DMS79 (cell line): ENCODE results near the gene RPL6.
"Not testable (repeated sequence)": the region's sequence is repeated elsewhere in the genome, so short reads cannot be mapped to it uniquely, and the experiment has no call there.

Experiments used
- DNase-seq: peaks from one replicate; lab custom pipeline; 2025; lab: John Stamatoyannopoulos, UW

RPL6 gene

DNA sequence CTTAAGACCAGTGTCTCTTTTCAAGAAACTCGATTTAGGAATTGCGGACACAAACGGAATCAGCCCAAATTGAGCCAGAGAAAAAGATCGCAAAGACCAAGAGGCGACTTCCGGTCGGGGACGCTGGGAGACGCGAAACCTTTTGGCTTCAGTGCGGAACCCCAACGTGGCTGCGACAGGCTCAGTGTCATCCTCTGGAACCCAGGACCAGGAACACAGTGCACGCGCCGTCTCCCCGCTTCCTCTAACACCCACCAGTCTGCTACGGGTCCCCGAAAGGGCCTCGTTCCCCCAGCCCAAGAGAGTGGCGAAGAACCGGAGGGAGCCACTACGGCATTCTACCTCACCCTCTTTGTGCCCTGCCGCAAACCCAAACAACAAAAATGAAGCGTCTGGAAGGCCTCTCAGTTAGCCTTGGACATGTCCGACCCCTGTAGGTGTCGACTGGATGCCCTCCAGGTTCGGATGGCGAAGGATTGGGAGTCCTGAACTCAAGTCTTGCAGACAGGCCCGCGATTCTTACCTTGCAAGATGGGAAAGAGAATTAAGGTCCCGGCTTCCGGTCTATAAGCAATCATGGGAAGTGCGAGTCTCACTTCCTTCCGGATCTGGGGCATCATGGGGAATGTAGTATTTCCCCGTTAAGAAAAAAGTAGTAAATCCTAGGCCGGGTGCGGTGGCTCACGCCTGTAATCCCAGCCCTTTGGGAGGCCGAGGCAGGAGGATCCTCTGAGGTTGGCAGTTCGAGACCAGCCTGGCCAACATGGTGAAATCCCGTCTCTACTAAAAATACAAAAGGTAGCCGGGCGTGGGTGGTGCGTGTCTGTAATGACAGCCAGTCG lies at the start of gene RPL6:
RPL6 (minus strand) TSS at position 542 of the 842 bp plus-strand sequence. CDS start 949 bp downstream, outside the sequence.
- peak; percentile 91 for DNase-seq

DNA sequence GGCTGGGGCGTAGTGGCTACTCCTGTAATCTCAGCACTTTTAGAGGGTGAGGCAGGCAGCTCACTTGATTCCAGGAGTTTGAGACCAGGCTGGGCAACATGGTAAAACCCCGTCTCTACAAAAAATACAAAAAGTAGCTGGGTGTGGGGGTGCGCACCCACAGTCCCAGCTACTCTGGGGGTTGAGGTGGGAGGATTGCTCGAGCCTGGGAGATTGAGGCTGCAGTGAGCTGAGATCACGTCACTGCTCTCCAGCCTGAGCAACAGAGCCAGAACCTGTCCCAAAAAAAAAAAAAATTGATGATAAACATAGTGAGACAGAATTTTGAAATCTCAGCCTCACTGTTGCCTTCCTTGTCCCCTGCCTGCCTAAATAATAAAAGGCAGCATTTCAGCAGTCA lies 49.3 kb upstream of the RPL6 start:
- no peak for DNase-seq

DNA sequence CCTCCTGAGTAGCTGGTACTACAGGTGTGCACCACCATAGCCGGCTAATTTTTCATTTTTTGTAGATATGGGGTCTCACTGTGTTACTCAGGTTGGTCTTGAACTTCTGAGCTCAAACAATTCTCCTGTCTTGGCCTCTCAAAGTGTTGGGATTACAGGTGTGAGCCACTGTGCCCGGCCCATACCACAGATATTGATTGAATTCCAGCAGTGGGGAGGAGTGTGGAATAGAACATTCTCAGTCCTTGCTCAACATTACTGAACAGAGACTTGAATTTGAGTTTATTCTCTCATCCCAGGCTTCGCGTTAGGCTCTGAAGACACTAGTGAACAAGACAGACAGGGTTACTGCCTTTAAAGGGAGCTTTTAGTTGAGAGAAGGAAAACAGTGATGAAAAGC lies 48.9 kb upstream of the RPL6 start:
- DNase-seq, result no peak

DNA sequence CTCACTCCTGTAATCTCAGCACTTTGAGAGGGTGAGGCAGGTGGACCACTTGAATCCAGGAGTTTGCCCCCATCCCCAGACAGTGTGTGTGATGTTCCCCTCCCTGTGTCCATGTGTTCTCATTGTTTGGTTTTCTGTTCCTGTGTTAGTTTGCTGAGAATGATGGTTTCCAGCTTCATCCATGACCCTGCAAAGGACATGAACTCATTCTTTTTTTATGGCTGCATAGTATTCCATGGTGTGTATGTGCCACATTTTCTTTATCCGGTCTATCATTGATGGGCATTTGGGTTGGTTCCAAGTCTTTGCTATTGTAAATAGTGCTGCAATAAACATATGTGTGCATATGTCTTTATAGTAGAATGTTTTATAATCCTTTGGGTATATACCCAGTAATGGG lies 47.7 kb upstream of the RPL6 start:
- not testable (repeated sequence) for DNase-seq

DNA sequence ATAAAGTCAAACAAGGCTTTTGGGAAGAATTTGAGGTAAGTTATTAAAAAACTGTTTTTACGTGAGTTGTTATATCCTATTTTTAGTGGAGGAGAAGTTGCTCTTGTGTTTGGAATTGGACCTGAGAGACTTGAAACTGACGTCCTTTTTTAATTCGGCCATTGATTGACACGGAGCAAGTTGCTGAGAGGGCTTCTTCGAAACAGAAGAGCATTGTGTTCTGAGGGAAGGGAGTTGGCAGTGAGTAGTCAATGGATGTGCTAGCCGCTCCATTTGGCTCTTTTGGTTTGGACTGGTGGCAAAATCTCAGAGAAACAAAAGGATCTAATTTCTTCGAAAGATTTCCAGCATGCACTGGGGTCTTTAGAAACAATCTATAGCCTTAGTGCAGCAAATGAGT lies 46.6 kb upstream of the RPL6 start:
- no peak for DNase-seq

DNA sequence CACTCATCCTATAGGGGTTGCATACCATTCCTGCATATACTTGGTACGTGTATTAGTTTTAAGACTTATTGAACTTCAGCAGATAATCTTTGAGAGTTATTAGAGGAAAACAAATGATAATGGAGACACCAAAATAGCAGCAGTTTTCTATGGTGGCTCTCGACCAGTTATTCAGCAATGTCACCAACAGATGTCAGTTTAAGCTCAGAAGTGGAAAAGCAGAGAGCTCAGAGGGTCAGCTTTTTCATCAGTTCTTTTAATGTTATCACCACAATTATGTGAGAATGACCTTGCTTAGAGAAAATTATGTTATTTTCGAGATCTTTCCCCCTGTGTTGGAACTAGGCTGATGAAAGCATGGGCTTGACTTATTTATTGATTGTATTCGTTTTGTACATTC lies 41.3 kb upstream of the RPL6 start:
- no peak for DNase-seq

DNA sequence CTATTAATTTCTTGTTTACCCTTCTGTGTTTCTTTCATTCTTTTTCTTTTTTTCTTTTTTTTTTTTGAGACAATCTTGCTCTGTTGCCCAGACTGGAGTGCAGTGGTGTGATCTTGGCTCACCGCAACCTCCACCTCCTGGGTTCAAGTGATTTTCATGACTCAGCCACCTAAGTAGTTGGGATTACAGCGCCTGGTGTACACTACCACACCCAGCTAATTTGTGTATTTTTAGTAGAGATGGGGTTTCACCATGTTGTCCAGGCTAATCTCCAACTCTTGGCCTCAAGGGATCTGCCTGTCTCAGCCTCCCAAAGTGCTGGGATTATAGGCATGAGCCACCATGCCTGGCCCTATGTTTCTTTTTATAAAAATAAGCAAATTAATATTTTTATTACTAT lies 38.8 kb upstream of the RPL6 start:
- DNase-seq, result not testable (repeated sequence)

DNA sequence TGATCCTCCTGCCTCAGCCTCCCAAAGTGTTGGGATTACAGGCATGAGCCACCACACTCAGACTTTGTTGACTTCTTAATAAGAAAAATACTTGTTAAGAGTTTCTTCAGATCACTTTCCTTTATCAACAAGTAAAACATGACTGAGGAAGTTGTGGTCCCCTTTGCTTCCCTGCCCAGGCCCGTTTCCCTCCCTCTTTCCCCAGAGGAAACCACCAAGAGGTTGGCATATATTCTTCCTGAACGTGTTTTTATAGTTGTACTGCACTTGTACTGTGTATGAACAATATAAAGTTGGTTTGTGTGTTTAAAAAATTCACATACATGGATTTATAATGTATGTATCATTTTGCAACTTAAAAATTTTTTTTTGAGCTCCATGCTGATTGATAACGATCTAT lies 37.7 kb upstream of the RPL6 start:
- DNase-seq, result no peak

DNA sequence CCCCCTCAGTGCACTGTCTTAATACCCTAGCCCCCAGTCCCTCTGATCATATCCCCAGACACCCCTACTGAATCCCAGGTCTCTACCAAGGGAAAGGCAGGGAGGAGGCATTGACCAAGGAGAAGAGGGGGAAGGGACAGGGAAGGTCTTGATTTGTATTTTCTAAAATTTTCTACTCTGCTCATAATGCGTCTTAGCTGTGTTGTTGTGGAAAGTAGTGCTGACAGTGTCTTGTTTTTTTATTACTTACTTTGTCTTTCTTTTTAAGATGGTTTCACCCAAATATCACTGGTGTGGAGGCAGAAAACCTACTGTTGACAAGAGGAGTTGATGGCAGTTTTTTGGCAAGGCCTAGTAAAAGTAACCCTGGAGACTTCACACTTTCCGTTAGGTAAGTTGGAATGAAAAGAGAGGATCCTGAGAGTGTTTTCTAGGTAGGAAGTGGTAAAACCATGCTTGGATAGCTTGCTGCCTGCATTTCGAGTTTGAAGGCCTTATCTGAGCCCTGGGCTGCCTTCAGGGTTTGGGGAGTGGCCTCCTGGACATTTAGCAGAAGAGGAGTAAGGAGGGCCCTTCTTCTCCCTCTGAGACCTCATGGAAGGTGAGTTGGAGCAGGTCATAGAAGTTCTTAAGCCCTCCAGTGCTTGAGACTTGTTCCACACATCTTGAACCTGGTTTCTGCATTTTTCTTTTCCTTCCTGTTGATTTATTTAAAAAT lies 36.8 kb upstream of the RPL6 start:
- DNase-seq, result no peak

DNA sequence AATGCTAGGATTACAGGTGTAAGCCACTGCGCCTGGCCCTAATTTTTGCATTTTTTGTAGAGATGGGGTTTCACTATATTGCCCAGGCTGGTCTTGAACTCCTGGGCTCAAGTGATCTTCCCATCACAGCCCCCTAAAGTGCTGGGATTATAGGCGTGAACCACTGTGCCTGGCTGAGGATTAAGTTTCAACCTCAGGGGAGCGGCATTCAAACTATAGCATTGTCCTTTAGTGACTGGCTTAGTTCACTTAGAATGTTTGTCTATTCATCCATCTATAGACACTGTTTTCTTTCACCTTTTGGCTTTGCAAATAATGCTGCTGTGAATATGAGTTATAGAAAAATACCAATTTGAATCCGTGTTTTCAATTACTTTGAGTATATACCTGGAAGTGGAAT lies 34.5 kb upstream of the RPL6 start:
- DNase-seq, result no peak

DNA sequence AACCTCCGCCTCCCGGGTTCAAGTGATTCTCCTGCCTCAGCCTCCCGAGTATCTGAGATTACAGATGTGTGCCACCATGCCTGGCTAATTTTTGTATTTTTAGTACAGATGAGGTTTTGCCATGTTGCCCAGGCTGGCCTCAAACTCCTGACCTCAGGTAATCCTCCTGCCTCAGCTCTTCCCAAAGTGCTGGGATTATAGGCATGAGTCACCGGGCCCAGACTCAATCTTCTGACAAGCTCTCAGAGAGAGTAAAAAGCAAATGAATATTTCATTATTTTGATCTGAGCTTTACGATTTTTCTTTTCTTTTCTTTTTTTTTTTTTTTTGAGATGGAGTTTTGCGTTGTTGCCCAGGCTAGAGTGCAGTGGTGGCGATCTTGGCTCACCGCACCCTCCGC lies 31.2 kb upstream of the RPL6 start:
- DNase-seq, result not testable (repeated sequence)

DNA sequence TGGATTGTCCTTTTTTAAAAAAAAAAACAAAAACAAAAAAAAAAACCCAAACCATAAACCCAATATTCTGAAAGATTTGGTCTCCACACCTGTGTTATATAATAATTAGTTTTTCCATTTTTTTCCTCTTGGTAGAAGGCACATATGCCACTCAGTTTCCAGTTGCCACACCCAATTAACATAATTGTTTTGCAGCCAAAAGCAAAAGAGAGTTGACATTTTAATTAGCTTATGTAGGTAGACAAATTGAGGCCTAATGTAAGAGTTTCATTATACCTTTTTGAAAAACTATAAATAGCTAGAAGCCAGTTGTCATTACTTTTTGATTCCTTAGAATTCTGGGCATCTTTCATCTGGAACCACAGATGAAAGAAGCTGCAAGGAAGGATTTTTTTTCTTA lies 30.4 kb upstream of the RPL6 start:
- DNase-seq, result no peak

DNA sequence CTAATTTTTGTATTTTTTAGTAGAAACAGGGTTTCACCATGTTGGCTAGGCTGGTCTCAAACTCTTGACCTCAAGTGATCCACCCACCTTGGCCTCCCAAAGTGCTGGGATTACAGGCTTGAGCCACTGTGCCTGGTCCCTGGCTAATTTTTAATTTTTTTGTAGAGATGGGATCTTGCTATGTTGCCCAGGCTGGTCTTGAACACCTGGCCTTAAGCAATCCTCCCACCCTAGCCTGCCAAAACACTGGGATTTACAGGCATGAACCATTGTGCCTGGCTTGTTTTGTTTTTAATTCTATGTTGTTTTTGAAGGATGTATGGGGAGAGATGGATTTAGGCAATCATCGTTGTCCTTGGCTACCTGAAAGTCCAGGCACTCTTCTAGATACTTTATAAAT lies 29.2 kb upstream of the RPL6 start:
- not testable (repeated sequence) for DNase-seq

DNA sequence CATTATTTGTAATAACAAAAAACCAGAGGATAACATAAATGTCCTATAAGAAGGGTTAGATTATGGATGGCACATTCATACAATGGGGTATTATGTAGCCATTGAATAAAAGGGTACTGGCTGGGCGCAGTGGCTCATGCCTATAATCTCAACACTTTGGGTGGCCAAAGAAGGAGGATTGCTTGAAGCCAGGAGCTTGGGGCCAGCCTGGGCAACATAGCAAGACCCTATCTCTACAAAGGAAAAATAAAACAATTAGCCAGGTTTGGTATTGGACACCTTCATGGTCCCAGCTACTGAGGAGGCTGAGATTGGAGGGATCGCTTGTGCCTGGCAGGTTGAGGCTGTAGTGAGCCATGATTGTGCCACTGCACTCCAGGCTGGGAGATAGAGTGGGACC lies 24.1 kb upstream of the RPL6 start:
- no peak for DNase-seq

DNA sequence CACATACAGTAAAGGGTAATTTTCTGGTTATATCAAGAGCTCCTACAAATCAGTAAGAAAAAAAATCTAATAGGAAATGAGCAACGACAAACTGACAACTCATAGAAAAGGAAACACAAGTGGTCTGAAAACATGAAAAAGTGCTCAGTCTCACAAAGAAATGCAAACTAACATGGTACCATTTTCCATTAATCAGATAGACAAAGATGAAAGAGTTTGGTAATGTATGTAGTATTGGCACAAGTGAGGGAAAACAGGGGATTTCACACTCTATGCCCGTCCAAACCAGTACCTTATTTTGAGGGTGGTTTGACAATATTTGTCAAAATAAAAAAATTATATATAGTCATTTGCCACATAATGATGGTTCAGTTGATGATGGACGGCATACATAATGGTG lies 22.6 kb upstream of the RPL6 start:
- DNase-seq, result no peak

DNA sequence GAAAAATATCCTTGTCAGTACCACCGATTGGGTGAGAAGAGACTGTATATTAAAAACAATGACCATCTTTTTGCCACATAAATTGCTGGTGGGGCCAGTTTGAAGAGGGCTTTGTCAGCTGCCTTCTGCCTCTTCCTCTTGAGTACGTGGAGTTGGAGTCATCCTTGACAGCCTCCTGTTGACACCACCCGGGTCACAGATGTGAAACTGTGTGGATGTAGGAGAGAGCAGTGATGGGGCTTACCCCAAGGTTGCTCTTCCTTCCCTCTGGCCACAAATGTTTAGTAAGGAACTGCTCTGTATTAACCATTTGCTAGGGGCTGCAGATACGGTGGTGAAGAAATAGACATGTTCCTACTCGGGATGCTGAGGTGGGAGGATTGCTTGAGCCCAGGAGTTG lies 21.5 kb upstream of the RPL6 start:
- no peak for DNase-seq

DNA sequence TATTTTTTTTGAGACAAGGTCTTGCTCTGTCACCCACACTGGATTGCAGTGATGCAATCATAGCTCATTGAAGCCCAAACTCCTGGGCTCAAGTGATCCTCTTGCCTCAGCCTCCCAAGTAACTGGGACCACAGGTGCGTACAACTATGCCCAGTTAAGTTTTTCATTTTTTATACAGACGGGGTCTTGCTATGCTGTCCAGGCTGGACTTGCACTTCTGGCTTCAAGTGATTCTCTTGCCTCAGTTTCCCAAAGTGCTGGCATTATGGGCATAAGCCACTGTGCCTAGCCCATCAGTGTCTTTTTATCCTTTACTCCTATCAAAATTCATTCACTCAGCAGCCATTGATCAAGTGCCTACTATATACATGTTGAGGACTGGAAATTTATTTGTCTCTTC lies 18.4 kb upstream of the RPL6 start:
- DNase-seq, result no peak

DNA sequence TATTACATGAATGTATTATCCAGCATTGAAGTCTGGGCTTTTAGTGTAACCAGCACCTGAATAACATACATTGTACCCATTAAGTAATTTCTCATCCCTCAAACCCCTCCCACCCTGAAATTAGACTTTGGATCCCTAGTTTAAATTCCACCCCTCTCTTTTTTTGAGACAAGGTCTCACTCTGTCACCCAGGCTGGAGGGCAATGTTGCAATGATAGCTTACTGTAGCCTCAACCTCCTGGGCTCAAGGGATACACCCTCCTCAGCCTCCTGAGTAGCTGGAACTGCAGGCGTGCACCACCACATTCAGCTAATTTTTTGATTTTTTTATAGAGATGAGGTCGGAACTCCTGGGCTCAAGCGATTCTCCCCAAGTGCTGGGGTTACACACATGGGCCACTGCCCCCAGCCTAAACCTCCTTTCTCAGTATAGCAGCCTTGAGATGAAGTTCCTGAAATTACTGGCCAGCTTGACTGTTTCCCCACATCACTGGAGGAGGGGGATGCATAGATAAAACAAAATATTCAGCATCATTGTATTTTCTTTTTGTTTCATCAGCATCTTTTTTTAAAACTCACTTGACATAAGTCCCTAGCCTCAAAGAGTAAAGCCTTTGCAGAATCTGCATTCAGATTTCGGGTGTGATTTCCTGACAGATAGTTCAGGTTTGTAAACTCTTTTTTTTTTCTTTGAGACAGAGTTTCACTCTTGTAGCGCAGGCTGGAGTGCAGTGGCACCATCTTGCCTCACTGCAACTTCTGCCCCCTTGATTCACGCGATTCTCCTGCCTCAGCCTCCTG lies 16.4 kb upstream of the RPL6 start:
- no peak for DNase-seq

DNA sequence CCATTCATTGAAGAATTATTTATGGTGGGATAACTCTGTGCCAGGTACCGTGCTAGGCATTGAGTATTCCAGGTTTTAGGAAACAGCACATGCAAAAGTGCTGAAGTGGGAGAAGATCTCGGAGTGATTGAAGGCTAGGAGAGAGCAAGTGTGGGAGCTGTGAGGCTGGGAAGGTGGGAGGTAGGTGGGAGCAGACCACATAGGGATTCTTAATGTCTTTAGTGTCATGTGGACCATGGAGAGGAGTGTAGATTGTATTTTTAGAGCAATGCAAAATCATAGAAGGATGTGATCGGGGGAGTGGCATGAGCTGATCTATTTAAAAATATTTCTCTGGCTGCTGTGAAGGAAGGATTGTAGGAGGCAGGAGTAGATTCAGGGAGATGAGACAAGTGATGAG lies 14.7 kb upstream of the RPL6 start:
- DNase-seq, result no peak

DNA sequence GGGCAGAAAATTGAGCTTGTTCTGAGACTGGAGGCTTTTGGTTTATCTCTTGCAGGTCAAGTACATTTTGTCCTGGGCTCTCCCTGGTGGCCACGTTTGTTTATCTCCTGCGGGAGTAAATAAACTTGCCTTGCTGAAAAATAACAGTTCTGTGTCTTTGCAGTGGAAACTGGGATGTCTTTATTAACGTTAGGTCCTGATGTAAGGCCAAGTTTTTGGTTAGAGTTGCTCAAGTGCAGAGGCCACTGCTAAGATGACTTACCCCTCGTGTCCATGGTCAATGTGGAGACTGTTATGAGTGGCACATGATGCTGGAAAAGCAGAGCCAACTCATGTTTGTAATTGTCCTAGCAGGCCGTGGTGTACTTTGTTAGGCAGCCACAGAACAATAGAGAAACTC lies 13.1 kb upstream of the RPL6 start:
- DNase-seq, result no peak

DNA sequence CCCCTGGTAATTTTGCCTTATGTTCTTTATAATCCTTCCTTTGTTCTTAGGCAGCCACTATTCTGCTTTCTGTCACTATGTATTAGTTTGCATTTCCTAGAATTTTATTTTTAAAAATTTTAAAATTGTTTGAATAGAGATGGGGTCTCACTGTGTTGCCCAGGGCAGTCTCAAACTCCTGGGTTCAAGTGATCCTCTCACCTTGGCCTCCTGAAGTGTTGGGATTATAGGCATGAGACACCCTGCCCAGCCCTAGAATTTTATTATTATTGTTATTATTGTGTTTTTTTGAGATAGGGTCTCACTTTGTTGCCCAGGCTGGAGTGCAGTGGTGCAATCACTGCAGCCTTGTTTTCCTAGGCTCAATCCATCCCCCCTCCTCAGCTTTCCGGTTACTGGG lies 12.0 kb upstream of the RPL6 start:
- no peak for DNase-seq

DNA sequence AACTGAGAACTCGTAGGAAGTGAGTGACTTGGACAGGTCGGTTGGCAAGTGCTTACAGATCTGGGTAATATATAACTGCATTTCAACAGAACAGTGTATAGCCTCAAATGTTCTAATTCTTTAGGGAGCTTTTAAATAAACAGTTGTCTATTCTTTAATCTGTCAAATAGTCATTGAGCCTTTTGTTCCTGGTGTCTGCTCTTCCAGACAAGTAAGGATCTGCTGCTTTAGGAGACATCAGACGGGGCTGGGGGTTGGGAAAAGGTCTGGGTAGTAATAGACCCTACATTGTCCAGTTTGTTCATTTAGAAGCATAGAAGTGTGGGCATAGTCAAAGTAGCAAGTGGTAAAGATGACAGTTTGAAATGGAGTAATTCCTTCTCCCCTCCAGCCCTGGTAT lies 11.3 kb upstream of the RPL6 start:
- no peak for DNase-seq
